ENCODE measurements around the gene CFL2.
"Not testable (repeated sequence)": the region's sequence is repeated elsewhere in the genome, so short reads cannot be mapped to it uniquely, and the experiment has no call there.

CFL2 gene

GRCh38 chr14:34714320-34715126, at the start of gene CFL2:
CFL2 (minus strand) TSS chr14:34714593; CDS start chr14:34714540, 53 bp downstream.
- peak; percentile 96 for DNase-seq

- no peak for DNase-seq
Observed at GRCh38 chr14:34755215-34755614, 40.8 kb upstream of the CFL2 start.

- no peak for DNase-seq
Observed at GRCh38 chr14:34754687-34755086, 40.3 kb upstream of the CFL2 start.

GRCh38 chr14:34750670-34751069, 36.3 kb upstream of the CFL2 start:
- DNase-seq, result no peak

GRCh38 chr14:34750233-34750632, 35.8 kb upstream of the CFL2 start:
- no peak for DNase-seq

- no peak for DNase-seq
Observed at GRCh38 chr14:34749408-34749807, 35.0 kb upstream of the CFL2 start.

GRCh38 chr14:34742270-34743115, 28.1 kb upstream of the CFL2 start:
- no peak for DNase-seq

- DNase-seq, result no peak
Observed at GRCh38 chr14:34741840-34742239, 27.4 kb upstream of the CFL2 start.

GRCh38 chr14:34740139-34740538, 25.7 kb upstream of the CFL2 start:
- DNase-seq, result not testable (repeated sequence)

- not testable (repeated sequence) for DNase-seq
Observed at GRCh38 chr14:34737079-34737478, 22.7 kb upstream of the CFL2 start.

- DNase-seq, result no peak
Observed at GRCh38 chr14:34733245-34733644, 18.9 kb upstream of the CFL2 start.

- no peak for DNase-seq
Observed at GRCh38 chr14:34732802-34733201, 18.4 kb upstream of the CFL2 start.

GRCh38 chr14:34723867-34724266, 9.5 kb upstream of the CFL2 start:
- DNase-seq, result no peak

GRCh38 chr14:34722723-34723545, 8.5 kb upstream of the CFL2 start:
- peak; percentile 68 for DNase-seq

GRCh38 chr14:34721129-34721528, 6.7 kb upstream of the CFL2 start:
- no peak for DNase-seq

GRCh38 chr14:34718750-34719304, 4.4 kb upstream of the CFL2 start:
- DNase-seq, result no peak

GRCh38 chr14:34715127-34715863, 902 bp upstream of the CFL2 start:
- no peak for DNase-seq

- DNase-seq, result peak; percentile 79
Observed at GRCh38 chr14:34713681-34714319, 593 bp downstream of the CFL2 start.

- DNase-seq, result no peak
Observed at GRCh38 chr14:34713122-34713680, 1.2 kb downstream of the CFL2 start.

GRCh38 chr14:34711796-34712712, 2.3 kb downstream of the CFL2 start:
- DNase-seq, result no peak

Measured in NCI-H2029 (cell line).